GM19328 (cell line): ENCODE data around the gene FRMD3.
"Not testable (repeated sequence)": the region's sequence is repeated elsewhere in the genome, so short reads cannot be mapped to it uniquely, and the experiment has no call there.

Experiments used
- ATAC-seq: cut with Tn5 transposase; IDR thresholded peaks from one replicate; pipeline ENCODE4 v1.9.1; 2021; ENCODE audit warnings: mild to moderate bottlenecking, moderate library complexity; ENCODE audit not compliant: unreplicated experiment

The FRMD3 gene

GRCh38 chr9:83526211-83526610 lies 12.0 kb downstream of the FRMD3 start:
- ATAC-seq, result no peak

GRCh38 chr9:83523684-83524083 lies 14.5 kb downstream of the FRMD3 start:
- ATAC-seq, result no peak

GRCh38 chr9:83521411-83521810 lies 16.8 kb downstream of the FRMD3 start:
- ATAC-seq, result no peak

GRCh38 chr9:83521011-83521410 lies 17.2 kb downstream of the FRMD3 start:
- ATAC-seq, result no peak

- ATAC-seq, result no peak
These were observed 17.9 kb downstream of the FRMD3 start for GRCh38 chr9:83520292-83520691.

GRCh38 chr9:83517980-83518379 lies 20.2 kb downstream of the FRMD3 start:
- ATAC-seq, result not testable (repeated sequence)

GRCh38 chr9:83514767-83515166 lies 23.4 kb downstream of the FRMD3 start:
- ATAC-seq, result no peak

GRCh38 chr9:83512621-83513020 lies 25.6 kb downstream of the FRMD3 start:
- no peak for ATAC-seq

- peak; percentile 82 for ATAC-seq
These were observed 27.1 kb downstream of the FRMD3 start for GRCh38 chr9:83511051-83511450.

- no peak for ATAC-seq
These were observed 28.8 kb downstream of the FRMD3 start for GRCh38 chr9:83509402-83509801.

- ATAC-seq, result no peak
These were observed 30.1 kb downstream of the FRMD3 start for GRCh38 chr9:83508067-83508466.

GRCh38 chr9:83505282-83505681 lies 32.9 kb downstream of the FRMD3 start:
- ATAC-seq, result no peak

- ATAC-seq, result no peak
These were observed 34.3 kb downstream of the FRMD3 start for GRCh38 chr9:83503866-83504265.

GRCh38 chr9:83501565-83501964 lies 36.6 kb downstream of the FRMD3 start:
- ATAC-seq, result no peak

GRCh38 chr9:83497441-83497840 lies 40.8 kb downstream of the FRMD3 start:
- ATAC-seq, result no peak

- no peak for ATAC-seq
These were observed 46.2 kb downstream of the FRMD3 start for GRCh38 chr9:83491995-83492394.

GRCh38 chr9:83491413-83491812 lies 46.8 kb downstream of the FRMD3 start:
- no peak for ATAC-seq

- no peak for ATAC-seq
These were observed 48.2 kb downstream of the FRMD3 start for GRCh38 chr9:83489961-83490360.

GRCh38 chr9:83484990-83485389 lies 53.2 kb downstream of the FRMD3 start:
- no peak for ATAC-seq

GRCh38 chr9:83483223-83483622 lies 55.0 kb downstream of the FRMD3 start:
- no peak for ATAC-seq

- no peak for ATAC-seq
These were observed 58.4 kb downstream of the FRMD3 start for GRCh38 chr9:83479765-83480164.

GRCh38 chr9:83477571-83477970 lies 60.6 kb downstream of the FRMD3 start:
- no peak for ATAC-seq

GRCh38 chr9:83477120-83477519 lies 61.1 kb downstream of the FRMD3 start:
- ATAC-seq, result no peak

GRCh38 chr9:83476513-83476912 lies 61.7 kb downstream of the FRMD3 start:
- ATAC-seq, result no peak
